AG04450 (cell line): ENCODE measurements around the gene LEMD1. TPM values are rescaled to one million over a fixed set of nuclear protein-coding genes. Genes with fewer than 3 reads are reported as not detected.

Source experiments
- CTCF ChIA-PET: fragments of 300-600, 350-600 bp; formaldehyde crosslinking; extraction: SDS; loops from one replicate; lab custom pipeline; 2022; ENCODE audit warnings: antibody characterized with exemption, inconsistent platforms; lab: Charles Lee
- POLR2A ChIA-PET: fragments of 350-600 bp; formaldehyde crosslinking; extraction: SDS; loops from one replicate; lab custom pipeline; 2021; ENCODE audit warnings: antibody characterized with exemption, inconsistent platforms; lab: Yijun Ruan, JAX
- DNase-seq: peaks from one replicate; pipeline ENCODE4 v3.0.0-alpha.2; 2011; ENCODE audit warnings: low read depth, low spot score
- H3K27ac ChIP-seq: one replicate; pipeline ENCODE4 v1.5.1; 2012; ENCODE audit warnings: low read depth, low read length, control low read depth
- H3K27me3 ChIP-seq: one replicate; pipeline ENCODE4 v1.6.0; 2012; ENCODE audit warnings: low read length; ENCODE audit not compliant: control insufficient read depth, insufficient read depth
- H3K4me3 ChIP-seq: 2 replicates; pipeline ENCODE4 v1.5.1; 2011; ENCODE audit warnings: mild to moderate bottlenecking, low read depth, low read length, control low read depth
- H3K9me3 ChIP-seq: 2 replicates; pipeline ENCODE4 v1.5.1; 2012; ENCODE audit warnings: low read length; ENCODE audit not compliant: control insufficient read depth, insufficient read depth
- CTCF ChIP-seq: IDR thresholded peaks from 2 replicates; pipeline ENCODE4 v1.5.1; 2011; ENCODE audit warnings: low read depth, low read length, control low read depth, inconsistent platforms
- polyA plus RNA-seq: library from polyadenylated mRNA; depleted of rRNA; stranded (reverse); fragments of >200 nt; gene quantifications from 2 replicates; pipeline ENCODE4 v1.2.3, GENCODE V29; 2011

Gene LEMD1
- polyA plus RNA-seq, 1 experiment, result not detected

GRCh38 chr1:205424901-205425600, 3.2 kb upstream of the LEMD1 start:
- no peak overlapping the region for H3K27ac ChIP-seq
- H3K9me3 ChIP-seq, result no peaks in the 10 kb centered on the region
- DNase-seq, result no peak
- peaks cover 59% of the 10 kb centered on the region for H3K27me3 ChIP-seq
- ChIA-PET POLR2A (no interaction called here), CTCF (interaction anchor here (1.6 to 2.1 kb wide), 2 partner anchors 13 to 99 kb away, joined by 5 to 8 read pairs; no protein-coding TSS in a partner anchor)
- TF ChIP-seq CTCF, result no peak
- H3K4me3 ChIP-seq, result no peak overlapping the region

GRCh38 chr1:205423814-205424399, 2.1 kb upstream of the LEMD1 start:
- TF ChIP-seq CTCF, result no peak
- no peak for DNase-seq
- ChIA-PET POLR2A (no interaction called here), CTCF (interaction anchor here (0.8 to 1.6 kb wide), 6 partner anchors 16 to 234 kb away, joined by 3 to 5 read pairs (median 4); no protein-coding TSS in a partner anchor)
- Histone ChIP-seq H3K27me3 (peaks cover 68% of the 10 kb centered on the region), H3K4me3 (no peak overlapping the region), H3K9me3 (no peaks in the 10 kb centered on the region), H3K27ac (no peak overlapping the region)

GRCh38 chr1:205422993-205423642, 1.3 kb upstream of the LEMD1 start:
- CTCF ChIA-PET, result interaction anchor here (0.8 to 1.5 kb wide), 5 partner anchors 17 to 235 kb away, joined by 3 to 5 read pairs (median 4); no protein-coding TSS in a partner anchor
- Histone ChIP-seq H3K27me3 (peaks cover 72% of the 10 kb centered on the region), H3K4me3 (no peak overlapping the region), H3K9me3 (no peaks in the 10 kb centered on the region), H3K27ac (no peak overlapping the region)
- POLR2A ChIA-PET, result no interaction called here
- TF ChIP-seq CTCF, result no peak; the same call in 1 of the 2 replicates
- DNase-seq, result no peak

- DNase-seq, result no peak
- no peak for TF ChIP-seq CTCF
- peaks cover 70% of the 10 kb centered on the region for H3K27me3 ChIP-seq
- POLR2A ChIA-PET, result interaction anchor here (0.6 kb wide), 1 partner anchor 9 kb away, joined by 3 read pairs; no protein-coding TSS in a partner anchor
- no peaks in the 10 kb centered on the region for H3K9me3 ChIP-seq
- CTCF ChIA-PET, result interaction anchor here (0.6 to 2.4 kb wide), 4 partner anchors 10 to 67 kb away, joined by 5 to 16 read pairs (median 8); no protein-coding TSS in a partner anchor
- no peak overlapping the region for H3K27ac ChIP-seq
- H3K4me3 ChIP-seq, result no peak overlapping the region
Measured at GRCh38 chr1:205420938-205421337, 918 bp downstream of the LEMD1 start.
